ENCODE measurements around the gene RDH5.

Gene RDH5

GRCh38 chr12:55694651-55695050 is 25.5 kb upstream of the RDH5 start:
- no peak for DNase-seq (ENCODE audit: low read depth)
- H3K4me3 ChIP-seq (ENCODE audit: low read depth, low read length) = no peak overlapping the region

- DNase-seq (ENCODE audit: low read depth) = no peak
- no peak overlapping the region for H3K4me3 ChIP-seq (ENCODE audit: low read depth, low read length)
Observed at GRCh38 chr12:55695349-55695748, 24.8 kb upstream of the RDH5 start.

GRCh38 chr12:55696141-55696540 is 24.1 kb upstream of the RDH5 start:
- DNase-seq (ENCODE audit: low read depth) = no peak
- H3K4me3 ChIP-seq (ENCODE audit: low read depth, low read length) = no peak overlapping the region

GRCh38 chr12:55696796-55697462 is 23.3 kb upstream of the RDH5 start:
- DNase-seq (ENCODE audit: low read depth) = no peak
- H3K4me3 ChIP-seq (ENCODE audit: low read depth, low read length) = no peak overlapping the region

GRCh38 chr12:55697686-55698085 is 22.5 kb upstream of the RDH5 start:
- no peak overlapping the region for H3K4me3 ChIP-seq (ENCODE audit: low read depth, low read length)
- DNase-seq (ENCODE audit: low read depth) = no peak

- H3K4me3 ChIP-seq (ENCODE audit: low read depth, low read length) = no peak overlapping the region
- DNase-seq (ENCODE audit: low read depth) = no peak
Observed at GRCh38 chr12:55698241-55698955, 21.8 kb upstream of the RDH5 start.

GRCh38 chr12:55698965-55699364 is 21.2 kb upstream of the RDH5 start:
- no peak for DNase-seq (ENCODE audit: low read depth)
- H3K4me3 ChIP-seq (ENCODE audit: low read depth, low read length) = no peak overlapping the region

- DNase-seq (ENCODE audit: low read depth) = no peak
- H3K4me3 ChIP-seq (ENCODE audit: low read depth, low read length) = no peak overlapping the region
Observed at GRCh38 chr12:55699471-55700055, 20.6 kb upstream of the RDH5 start.

GRCh38 chr12:55700255-55701018 is 19.8 kb upstream of the RDH5 start:
- H3K4me3 ChIP-seq (ENCODE audit: low read depth, low read length) = no peak overlapping the region
- DNase-seq (ENCODE audit: low read depth) = no peak

GRCh38 chr12:55702861-55703260 is 17.3 kb upstream of the RDH5 start:
- H3K4me3 ChIP-seq (ENCODE audit: low read depth, low read length) = no peak overlapping the region
- DNase-seq (ENCODE audit: low read depth) = no peak

GRCh38 chr12:55703288-55703687 is 16.9 kb upstream of the RDH5 start:
- peak overlapping the region; percentile 23 for H3K4me3 ChIP-seq (ENCODE audit: low read depth, low read length)
- peak; percentile 69 for DNase-seq (ENCODE audit: low read depth)

GRCh38 chr12:55703901-55704761 is 16.1 kb upstream of the RDH5 start:
- peak overlapping the region; percentile 57 for H3K4me3 ChIP-seq (ENCODE audit: low read depth, low read length)

GRCh38 chr12:55704824-55705718 is 15.1 kb upstream of the RDH5 start:
- peak overlapping the region; percentile 57 for H3K4me3 ChIP-seq (ENCODE audit: low read depth, low read length)
- DNase-seq (ENCODE audit: low read depth) = no peak

More at GRCh38 chr12:55703901-55704761, 16.1 kb upstream of the RDH5 start:
- no peak for DNase-seq (ENCODE audit: low read depth)

- peak overlapping the region; percentile 57 for H3K4me3 ChIP-seq (ENCODE audit: low read depth, low read length)
- DNase-seq (ENCODE audit: low read depth) = no peak
Observed at GRCh38 chr12:55705782-55706402, 14.3 kb upstream of the RDH5 start.

- peak overlapping the region; percentile 57 for H3K4me3 ChIP-seq (ENCODE audit: low read depth, low read length)
- DNase-seq (ENCODE audit: low read depth) = no peak
Observed at GRCh38 chr12:55706568-55707218, 13.5 kb upstream of the RDH5 start.

GRCh38 chr12:55707219-55707671 is 12.9 kb upstream of the RDH5 start:
- DNase-seq (ENCODE audit: low read depth) = no peak
- H3K4me3 ChIP-seq (ENCODE audit: low read depth, low read length) = peak overlapping the region; percentile 57

Data from skeletal muscle cell (primary cell).